Hematopoietic multipotent progenitor cell treated with erythropoietin and hydrocortisone succinate and interleukin-3 and kit ligand, for 8 days (in vitro differentiated cells): ENCODE measurements around the gene DET1.
"Not testable (repeated sequence)": the region's sequence is repeated elsewhere in the genome, so short reads cannot be mapped to it uniquely, and the experiment has no call there.

Source experiments
- DNase-seq: peaks from one replicate; pipeline ENCODE4 v3.0.0-alpha.2; 2015

DET1 gene

DNA sequence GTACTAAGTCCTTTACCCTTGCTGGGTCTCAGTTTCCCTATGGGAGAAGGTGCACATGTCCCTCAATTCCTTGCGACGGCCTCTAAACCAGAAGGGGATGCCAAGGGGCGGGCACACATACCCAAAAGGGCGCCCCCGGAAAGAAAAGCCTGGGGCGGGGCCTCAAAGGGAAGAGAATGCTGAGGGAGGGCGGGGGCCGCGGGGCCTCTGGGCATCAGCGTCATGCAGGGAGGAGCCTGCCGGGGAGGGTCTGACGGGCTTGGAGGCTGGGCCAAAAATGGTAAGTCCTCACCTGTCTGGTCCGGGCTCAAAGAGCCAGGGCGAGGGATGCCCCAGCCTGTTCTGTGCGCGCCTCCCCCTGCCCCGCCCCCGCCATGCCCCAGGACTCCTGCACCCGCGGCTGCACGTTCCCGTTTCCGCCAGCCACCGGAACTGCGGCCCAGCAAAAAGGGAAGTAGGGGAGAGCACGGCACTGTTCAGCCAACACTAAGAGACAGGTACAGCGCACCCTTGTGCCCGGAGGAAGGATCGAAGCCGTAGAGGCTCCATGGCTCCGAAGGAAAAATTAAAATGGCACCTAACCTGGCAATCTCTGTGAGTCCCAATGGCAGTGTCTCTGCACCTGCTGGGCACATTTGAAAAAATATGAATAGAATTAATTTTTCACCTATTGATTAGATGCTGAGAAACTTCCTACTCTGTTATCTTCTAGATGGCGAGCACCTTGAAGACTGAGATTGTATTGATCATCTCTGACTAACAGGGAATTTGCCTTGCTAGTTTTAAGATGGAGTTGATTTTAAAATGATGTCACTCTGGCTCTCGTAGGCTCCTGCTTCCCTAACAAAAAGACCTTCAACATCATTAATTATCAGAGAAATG, at the start of gene DET1:
DET1 (minus strand) TSS at position 434 of the 882 bp plus-strand sequence. CDS start 14,976 bp downstream, outside the sequence.
- peak; percentile 98 for DNase-seq

DNA sequence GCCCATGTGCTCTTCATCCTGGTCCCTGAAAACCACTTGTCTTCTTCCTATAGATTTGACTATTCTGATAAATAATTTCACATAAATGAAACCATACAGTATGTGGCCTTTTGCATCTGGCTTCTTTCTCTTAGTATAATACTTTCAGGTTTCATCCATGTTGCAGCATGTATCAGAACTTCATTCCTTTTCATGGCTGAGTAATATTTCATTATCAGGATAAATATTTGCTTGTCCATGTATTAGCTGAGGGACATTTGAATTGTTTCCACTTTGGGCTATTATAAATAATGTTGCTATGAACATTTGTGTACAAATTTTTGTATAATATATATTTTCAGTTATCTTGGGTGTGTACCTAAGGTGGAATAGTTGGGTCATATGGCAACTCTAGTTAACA, 44.9 kb upstream of the DET1 start:
- DNase-seq: no peak

- no peak for DNase-seq
These were observed 44.3 kb upstream of the DET1 start for GRCh38 chr15:88590759-88591158.

DNA sequence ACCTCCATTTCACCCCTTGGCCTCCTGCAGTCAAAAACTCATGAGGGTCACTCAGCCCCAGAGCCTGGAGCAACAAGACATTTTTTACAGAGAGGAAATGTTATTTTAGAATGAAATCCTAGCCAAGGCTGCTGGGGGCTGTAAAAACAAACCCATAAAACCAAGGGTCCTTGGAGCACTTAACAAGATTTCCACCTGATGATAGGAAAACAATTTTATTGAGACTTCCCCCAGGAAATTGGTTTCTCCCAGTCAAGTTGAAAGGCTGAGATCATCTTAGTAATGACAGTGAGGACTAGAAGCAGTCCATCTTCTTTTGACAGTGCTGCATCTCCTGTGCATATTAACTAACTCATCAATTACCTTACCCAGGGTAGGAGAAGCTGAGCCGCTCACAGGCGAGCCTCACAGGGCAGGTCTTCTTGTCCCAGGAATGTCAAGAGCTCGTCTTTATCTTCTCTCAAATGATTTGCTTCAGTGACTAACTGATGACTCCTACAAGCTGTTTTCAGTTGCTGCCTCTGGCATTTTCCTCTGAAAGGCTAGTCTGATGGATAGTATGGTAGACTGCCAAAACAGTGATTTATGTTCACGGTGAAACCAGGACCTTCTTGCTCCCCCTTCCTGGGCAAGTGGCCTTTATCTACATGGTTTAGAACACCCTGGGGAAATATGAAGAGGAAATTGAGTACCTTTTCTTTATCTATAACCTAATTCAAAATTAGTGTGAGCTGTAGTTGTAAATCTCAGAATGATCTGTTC, 40.1 kb upstream of the DET1 start:
- no peak for DNase-seq

DNA sequence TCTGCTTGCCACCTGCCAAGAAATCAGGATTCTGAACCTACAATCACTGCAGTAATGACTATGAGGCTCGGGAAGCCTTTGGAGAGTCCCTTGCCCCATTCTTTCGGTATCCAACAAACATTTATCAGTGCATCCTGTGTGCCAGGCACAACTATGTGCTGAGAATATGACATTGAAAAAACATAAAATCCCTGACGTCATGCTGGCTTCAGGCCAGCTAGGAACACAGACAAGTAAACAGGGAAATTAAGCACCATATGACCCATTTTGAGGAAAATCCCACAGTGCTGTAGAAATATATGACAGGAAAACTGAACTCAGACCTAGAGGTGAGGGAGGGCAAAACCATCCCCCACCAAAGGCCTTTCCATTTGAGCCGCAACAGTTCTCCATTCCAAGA, 34.1 kb upstream of the DET1 start:
- no peak for DNase-seq

GRCh38 chr15:88579322-88579721, 32.8 kb upstream of the DET1 start:
- no peak for DNase-seq

DNA sequence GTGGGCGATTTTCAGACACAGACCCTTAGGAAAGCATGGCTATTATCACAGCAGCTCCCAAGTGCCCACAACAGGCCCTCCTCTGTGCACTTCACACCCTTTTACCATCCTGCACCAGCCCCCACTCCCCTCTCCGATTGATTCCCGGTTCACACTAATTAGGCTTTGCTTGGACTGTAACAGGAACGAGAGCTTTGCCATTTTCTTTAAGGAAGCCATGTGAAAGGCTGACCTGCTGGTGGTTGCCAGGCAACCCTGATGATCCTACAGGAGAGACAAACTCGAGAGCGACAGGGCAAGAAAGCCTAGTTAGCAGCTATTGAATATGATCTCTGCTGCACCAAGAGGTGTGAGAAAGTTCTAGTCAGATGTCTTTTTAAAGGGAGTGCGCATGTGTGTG, 28.2 kb upstream of the DET1 start:
- DNase-seq: no peak

DNA sequence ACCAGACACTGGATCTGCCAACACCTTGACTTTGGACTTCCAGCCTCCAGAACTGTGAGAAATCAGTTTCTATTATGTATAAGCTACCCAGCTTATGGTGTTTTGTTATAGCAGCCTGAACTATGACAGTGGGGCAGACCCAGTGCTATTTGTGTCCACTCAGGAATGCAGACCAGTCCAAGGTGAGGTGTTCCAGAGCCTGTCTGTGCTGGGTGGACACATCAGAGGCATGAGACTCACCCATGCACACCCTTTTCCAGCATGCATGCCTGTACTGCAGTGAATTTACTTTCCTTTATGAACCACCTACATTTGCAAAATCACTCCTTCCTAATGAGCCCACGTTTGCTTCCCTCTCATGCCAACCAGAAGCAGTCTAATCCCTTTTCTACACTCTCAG, 27.6 kb upstream of the DET1 start:
- no peak for DNase-seq

GRCh38 chr15:88571852-88572259, 25.4 kb upstream of the DET1 start:
- DNase-seq: no peak

- DNase-seq: no peak
These were observed 24.8 kb upstream of the DET1 start for GRCh38 chr15:88571153-88571851.

DNA sequence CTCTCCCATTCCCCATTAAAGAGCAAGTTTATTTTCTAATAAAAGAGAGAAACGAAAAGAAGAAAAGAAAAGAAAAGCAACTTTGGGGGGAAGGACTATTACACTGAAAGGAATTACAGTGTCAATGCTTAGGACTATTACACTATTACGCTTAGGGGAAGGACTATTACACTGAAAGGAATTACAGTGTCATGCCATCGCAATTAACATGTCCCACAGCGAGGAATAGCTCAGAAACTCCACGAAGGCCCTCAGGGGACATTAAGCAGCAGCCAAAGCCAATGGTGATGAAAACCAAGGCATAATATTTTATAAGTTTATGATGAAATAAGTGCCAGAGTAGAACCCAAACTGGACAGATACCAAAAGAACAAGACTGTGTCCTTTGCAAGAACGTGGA, 22.1 kb upstream of the DET1 start:
- no peak for DNase-seq

- no peak for DNase-seq
These were observed 18.3 kb upstream of the DET1 start for GRCh38 chr15:88564741-88565140.

DNA sequence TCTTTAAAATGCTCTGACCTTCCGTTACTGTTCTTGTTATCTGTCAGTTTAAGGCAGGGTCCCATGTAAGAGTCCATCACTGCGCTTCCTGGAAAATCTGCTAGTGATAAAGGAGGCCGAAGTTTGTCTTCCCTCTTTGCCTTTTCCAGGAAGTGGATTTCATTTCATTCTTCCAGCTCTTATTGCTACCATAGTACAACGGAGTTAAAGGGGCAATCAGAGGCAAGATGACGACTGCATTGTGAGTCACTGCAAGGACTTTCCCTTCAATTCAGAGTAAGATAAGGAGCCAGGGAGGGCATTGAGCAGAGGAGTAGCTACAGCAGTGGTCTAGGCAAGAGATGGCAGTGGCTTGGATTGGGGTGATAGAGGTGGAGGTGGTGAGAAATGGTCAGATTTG, 17.2 kb upstream of the DET1 start:
- no peak for DNase-seq

- not testable (repeated sequence) for DNase-seq
These were observed 13.1 kb upstream of the DET1 start for GRCh38 chr15:88559565-88559964.

DNA sequence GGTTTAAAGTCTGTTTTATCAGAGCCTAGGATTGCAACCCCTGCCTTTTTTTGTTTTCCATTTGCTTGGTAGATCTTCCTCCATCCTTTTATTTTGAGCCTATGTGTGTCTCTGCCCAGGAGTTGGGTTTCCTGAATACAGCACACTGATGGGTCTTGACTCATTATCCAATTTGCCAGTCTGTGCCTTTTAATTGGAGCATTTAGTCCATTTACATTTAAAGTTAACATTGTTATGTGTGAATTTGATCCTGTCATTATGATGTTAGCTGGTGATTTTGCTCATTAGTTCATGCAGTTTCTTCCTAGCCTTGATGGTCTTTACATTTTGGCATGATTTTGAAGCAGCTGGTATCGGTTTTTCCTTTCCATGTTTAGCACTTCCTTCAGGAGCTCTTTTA, 11.5 kb upstream of the DET1 start:
- DNase-seq: not testable (repeated sequence)

DNA sequence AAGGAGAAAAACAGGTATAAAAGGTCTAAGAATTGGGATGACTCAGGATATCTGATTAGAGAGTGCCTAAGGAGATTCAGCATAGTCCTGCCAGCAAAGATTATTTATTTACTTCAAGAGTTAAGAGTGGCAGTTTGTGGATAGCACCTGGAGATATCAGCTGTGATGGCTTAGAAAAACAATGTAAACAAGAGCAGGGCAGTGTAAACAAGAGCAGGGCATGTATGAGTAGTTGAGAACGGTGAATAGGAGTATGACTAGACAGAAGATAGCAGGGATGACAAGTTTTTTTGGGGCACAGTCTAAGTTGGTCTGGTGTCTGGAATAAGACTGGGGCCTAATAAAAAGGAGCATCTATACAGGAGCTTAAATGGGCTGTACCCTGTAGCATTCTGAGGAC, 1.5 kb upstream of the DET1 start:
- DNase-seq: not testable (repeated sequence)

DNA sequence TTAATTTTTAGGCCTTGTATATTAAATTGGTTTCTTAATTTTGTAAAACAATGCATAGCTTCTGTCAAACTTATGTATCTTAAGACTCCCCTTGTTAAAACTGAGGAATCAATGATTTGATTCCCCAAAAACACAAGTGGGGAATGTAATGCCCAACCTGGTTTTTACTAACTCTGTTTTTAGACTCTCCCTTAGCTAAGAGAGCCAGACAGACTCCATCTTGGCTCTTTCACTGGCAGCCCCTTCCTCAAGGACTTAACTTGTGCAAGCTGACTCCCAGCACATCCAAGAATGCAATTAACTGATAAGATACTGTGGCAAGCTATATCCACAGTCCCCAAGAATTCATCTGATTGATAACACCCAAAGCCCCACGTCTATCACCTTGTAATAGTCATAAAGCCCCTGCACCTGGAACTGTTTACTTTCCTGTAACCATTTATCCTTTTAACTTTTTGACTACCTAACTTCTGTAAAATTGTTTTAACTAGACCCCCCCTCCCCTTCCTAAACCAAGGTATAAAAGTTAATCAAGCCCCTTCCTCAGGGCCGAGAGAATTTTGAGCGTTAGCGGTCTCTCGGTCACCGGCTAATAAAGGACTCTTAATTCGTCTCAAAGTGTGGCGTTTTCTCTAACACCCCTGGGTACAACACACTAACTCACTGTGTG, 768 bp downstream of the DET1 start:
- not testable (repeated sequence) for DNase-seq

DNA sequence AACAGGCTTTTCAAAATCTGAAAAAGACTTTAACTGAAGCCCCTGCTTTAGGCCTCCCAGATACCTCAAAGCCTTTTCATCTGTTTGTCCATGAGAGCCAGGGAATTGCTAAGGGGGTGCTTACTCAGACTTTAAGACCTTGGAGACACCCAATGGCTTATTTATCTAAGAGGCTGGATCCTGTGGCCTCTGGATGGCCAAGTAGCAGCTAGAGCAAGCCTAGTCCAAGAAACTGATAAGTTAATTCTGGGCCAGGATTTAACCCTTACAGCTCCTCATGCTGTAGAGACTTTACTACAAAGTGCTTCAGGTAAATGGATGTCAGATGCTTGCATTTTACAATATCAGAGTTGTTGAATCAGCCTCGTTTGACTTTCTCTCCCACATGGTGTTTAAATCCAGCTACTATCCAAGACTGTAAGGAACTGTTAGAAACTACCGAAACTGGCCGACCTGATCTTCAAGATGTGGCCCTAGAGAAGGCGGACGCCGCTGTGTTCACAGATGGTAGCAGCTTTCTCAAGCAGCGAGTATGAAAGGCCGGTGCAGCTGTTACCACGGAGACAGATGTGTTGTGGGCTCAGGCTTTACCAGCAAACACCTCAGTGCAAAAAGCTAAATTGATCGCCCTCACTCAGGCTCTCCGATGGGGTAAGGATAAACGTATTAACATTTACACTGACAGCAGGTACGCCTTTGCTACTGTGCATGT, 3.3 kb downstream of the DET1 start:
- DNase-seq: peak; percentile 18

- DNase-seq: no peak
These were observed 4.1 kb downstream of the DET1 start for GRCh38 chr15:88542342-88542733.

DNA sequence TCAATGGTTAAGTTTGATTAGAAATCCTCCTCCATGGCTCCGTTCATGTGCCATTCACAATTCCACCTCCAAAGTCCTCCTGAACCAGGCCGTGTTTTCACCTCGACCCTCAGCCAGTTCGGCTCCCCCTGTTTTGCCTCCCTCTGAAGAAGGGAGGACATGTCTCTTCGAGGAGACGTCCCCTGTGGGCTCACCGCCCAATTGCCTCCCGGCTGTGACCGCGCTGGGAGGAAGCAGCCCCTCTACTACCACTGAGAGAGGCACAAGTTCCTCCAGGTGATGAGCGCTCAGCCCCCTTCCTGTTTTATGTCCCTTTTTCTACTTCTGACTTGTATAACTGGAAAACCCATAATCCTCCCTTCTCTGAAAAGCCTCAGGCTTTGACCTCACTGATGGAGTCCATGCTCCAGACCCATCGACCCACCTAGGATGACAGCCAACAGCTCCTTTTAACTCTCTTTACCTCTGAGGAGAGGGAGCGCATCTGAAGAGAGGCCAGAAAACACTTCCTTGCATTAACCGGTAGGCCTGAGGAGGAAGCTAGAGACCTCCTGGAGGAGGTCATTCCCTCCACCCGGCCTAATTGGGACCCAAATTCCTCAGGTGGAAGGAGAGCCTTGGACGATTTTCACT, 4.7 kb downstream of the DET1 start:
- DNase-seq: no peak

GRCh38 chr15:88541111-88541510, 5.4 kb downstream of the DET1 start:
- not testable (repeated sequence) for DNase-seq

- DNase-seq: not testable (repeated sequence)
These were observed 6.1 kb downstream of the DET1 start for GRCh38 chr15:88540350-88540749.
